Muscle of leg (tissue), 16 donors: ENCODE measurements around the gene SHISA8. TPM values are rescaled to one million over a fixed set of nuclear protein-coding genes. Genes with fewer than 3 reads are reported as not detected.
A peak's percentile ranks its signal among the peaks of the same experiment; 100 is the strongest.
"Not testable (repeated sequence)": the region's sequence is repeated elsewhere in the genome, so short reads cannot be mapped to it uniquely, and the experiment has no call there.

Experiments used
- DNase-seq: peaks from one replicate; pipeline ENCODE4 v3.0.0; 2013
- H3K27ac ChIP-seq: one replicate; pipeline ENCODE4 v1.5.1; 2013; ENCODE audit warnings: mild to moderate bottlenecking, low read length, control low read depth
- H3K27me3 ChIP-seq: one replicate; pipeline ENCODE4 v1.6.1; 2013; ENCODE audit warnings: low read length; ENCODE audit not compliant: control insufficient read depth, insufficient read depth
- H3K36me3 ChIP-seq: one replicate; pipeline ENCODE4 v1.6.1; 2013; ENCODE audit warnings: low read length; ENCODE audit not compliant: control insufficient read depth, insufficient read depth
- H3K4me1 ChIP-seq: one replicate; pipeline ENCODE4 v1.6.1; 2013; ENCODE audit warnings: low read length; ENCODE audit not compliant: control insufficient read depth, insufficient read depth
- H3K4me3 ChIP-seq: one replicate; pipeline ENCODE4 v1.5.1; 2013; ENCODE audit warnings: low read length, control low read depth
- H3K9me3 ChIP-seq: replicated peaks from 2 replicates; pipeline ENCODE4 v1.6.1; 2013; ENCODE audit warnings: low read depth, low read length; ENCODE audit not compliant: control insufficient read depth
- WGBS: methylation state at CpG from one replicate; pipeline ENCODE4 v1.1.5; 2013; ENCODE audit warnings: missing lambda C conversion rate; ENCODE audit not compliant: insufficient coverage; 5-methylcytosine and 5-hydroxymethylcytosine counted together
- long read RNA-seq, 11 donors: transcript quantifications; one replicate each; lab custom pipeline, GENCODE V29; 2026
- polyA plus RNA-seq, 8 donors: library from polyadenylated mRNA; unstranded; fragments of 120-200 nt; gene quantifications; one replicate each; pipeline versions ENCODE4 v1.2.1 to v1.2.3, GENCODE V29; 2013; ENCODE audit warnings: inconsistent platforms in 1 of 8, low replicate concordance in 1 of 8; ENCODE audit not compliant: insufficient read length in 8 of 8, insufficient read depth in 1 of 8
- total RNA-seq: library from RNA; stranded (reverse); fragments of 120-200 nt; gene quantifications from one replicate; pipeline ENCODE4 v1.2.4, GENCODE V29; 2013

Gene SHISA8
- total RNA-seq (0.09 TPM), polyA plus RNA-seq (under 1 TPM in 7 of 8 donors, not detected in 1; 0.11 to 0.39 (median 0.22) TPM)
- long read RNA-seq, donor 1 = 0 reads
- long read RNA-seq, donor 2 = 0 reads
- long read RNA-seq, donor 3 = 0 reads
- long read RNA-seq, donor 4 = 0 reads
- long read RNA-seq, donor 5 = 0 reads
- long read RNA-seq, donor 6 = 0 reads
- long read RNA-seq, donor 7 = 0 reads
- long read RNA-seq, donor 8 = 0 reads
- long read RNA-seq, donor 9 = 0 reads
- long read RNA-seq, donor 10 = 0 reads
- long read RNA-seq, donor 11 = 0 reads

GRCh38 chr22:41915035-41915785 lies at the start of gene SHISA8:
TSS of gene SHISA8 (minus strand) at chr22:41915074. CDS start at chr22:41914667, 407 bp downstream.
- Histone ChIP-seq H3K36me3 (no peaks in the 10 kb centered on the region), H3K4me1 (peaks cover 43% of the 10 kb centered on the region), H3K4me3 (peak within 1 kb of the TSS; percentile 17), H3K27ac (no peak within 1 kb of the TSS), H3K9me3 (no peaks in the 10 kb centered on the region), H3K27me3 (peaks cover 93% of the 10 kb centered on the region)
- 5% methylated on average over 21 of the region's 63 CpGs for WGBS
- DNase-seq = peak; percentile 73

- Histone ChIP-seq H3K4me1 (peaks cover 2% of the 10 kb centered on the region), H3K27me3 (no peaks in the 10 kb centered on the region), H3K9me3 (no peaks in the 10 kb centered on the region), H3K4me3 (no peak overlapping the region), H3K36me3 (no peaks in the 10 kb centered on the region), H3K27ac (no peak overlapping the region)
- no peak for DNase-seq
- WGBS = 0% methylated on average over 2 of the region's 5 CpGs
These were observed 49.2 kb upstream of the SHISA8 start for GRCh38 chr22:41964112-41964491.

DNA sequence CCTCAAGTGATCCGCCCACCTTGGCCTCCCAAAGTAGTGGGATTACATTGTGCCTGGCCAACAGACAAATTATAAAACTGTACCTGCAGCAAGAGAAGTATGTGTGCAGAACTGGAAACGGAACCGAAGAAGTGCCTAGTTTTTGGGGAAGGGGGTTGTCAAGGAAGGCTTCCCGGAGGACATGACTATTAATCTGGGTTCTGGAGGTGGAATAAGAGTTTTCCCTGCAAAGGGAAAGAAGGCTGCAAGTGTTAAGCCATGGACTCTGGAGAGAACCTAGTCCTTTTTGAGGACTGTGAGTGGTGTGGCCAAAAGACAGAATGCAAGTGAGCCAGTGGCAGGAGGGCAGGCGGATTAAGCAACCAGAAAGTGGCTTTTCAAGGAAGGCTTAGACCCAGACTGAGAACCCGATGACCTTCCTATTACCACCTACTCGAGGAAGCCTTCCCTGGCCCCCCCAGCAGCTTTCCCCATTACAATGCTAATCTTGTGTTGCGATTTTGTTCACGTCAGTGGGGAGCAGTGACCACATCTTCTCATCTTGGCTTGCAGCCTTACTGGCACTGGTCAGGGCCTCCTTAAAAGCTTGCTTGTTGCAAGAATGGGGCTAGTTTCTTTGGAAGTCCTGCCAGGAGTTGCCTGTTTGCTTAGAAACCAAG lies 48.7 kb upstream of the SHISA8 start:
- DNase-seq = peak; percentile 28
- WGBS = 77% methylated on average over 5 of the region's 9 CpGs
- no peak overlapping the region for H3K27ac ChIP-seq
- H3K27me3 ChIP-seq = no peaks in the 10 kb centered on the region
- H3K9me3 ChIP-seq = no peaks in the 10 kb centered on the region
- H3K4me1 ChIP-seq = peaks cover 2% of the 10 kb centered on the region
- H3K36me3 ChIP-seq = no peaks in the 10 kb centered on the region
- no peak overlapping the region for H3K4me3 ChIP-seq

GRCh38 chr22:41957941-41958556 lies 43.2 kb upstream of the SHISA8 start:
- WGBS = 42% methylated on average over 18 of the region's 23 CpGs

DNA sequence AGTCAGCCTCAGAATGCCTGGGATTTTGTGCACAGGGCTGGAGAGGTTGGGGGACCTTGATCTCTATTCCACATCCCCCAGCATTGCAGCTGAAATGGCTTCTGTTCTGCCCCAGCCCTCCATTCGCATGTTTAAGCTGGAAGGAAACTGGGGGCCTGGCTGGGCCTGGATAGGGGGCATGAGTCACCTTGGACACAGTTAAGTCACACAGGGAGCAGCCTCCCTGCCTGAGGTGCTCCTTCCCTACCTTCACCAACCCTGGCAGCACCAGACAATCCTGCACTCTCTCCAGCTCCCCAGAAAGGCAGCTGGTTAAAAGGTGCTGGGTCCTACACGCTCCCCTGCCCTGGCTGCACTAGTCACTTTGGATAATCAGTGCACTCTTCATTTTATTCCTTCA lies 37.8 kb upstream of the SHISA8 start:
- Histone ChIP-seq H3K36me3 (no peaks in the 10 kb centered on the region), H3K4me1 (peaks cover 4% of the 10 kb centered on the region), H3K4me3 (no peak overlapping the region), H3K9me3 (no peaks in the 10 kb centered on the region), H3K27me3 (no peaks in the 10 kb centered on the region), H3K27ac (no peak overlapping the region)
- DNase-seq = no peak
- WGBS = 43% methylated on average over 1 of the region's 2 CpGs

More at GRCh38 chr22:41957941-41958556, 43.2 kb upstream of the SHISA8 start:
- H3K27ac ChIP-seq = no peak overlapping the region
- peaks cover 6% of the 10 kb centered on the region for H3K4me1 ChIP-seq
- no peak overlapping the region for H3K4me3 ChIP-seq
- H3K36me3 ChIP-seq = no peaks in the 10 kb centered on the region
- no peaks in the 10 kb centered on the region for H3K9me3 ChIP-seq
- DNase-seq = no peak
- no peaks in the 10 kb centered on the region for H3K27me3 ChIP-seq

DNA sequence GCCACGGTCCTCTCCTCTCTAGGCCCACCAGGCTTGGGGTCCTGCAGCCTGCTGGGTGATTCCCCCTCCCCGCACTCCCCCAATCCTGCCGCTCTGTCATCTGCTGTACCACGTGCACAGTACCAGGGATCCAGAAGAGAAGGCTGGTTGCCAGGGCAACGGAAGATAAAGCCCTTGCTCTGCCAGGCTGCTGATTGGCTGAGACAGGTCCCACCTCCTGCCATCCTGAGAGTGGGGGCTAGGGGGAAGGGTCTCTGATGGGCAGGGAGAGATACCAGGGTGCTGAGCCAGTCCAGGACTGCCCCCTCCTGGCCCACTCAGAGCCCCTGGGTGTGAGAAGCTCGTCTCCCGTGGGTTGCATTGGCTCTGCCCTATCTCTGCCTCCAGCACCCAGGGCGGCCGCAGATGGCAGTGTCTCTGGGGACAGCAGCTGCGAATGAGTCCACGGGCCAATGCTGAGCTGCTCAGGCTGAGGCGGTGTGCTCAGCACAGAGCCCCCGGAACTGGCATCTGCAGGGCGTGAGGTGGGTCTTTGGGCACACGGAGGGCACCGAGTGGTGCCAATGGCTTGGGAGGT lies 37.1 kb upstream of the SHISA8 start, which contains the start of gene SMIM45:
TSS of gene SMIM45 (plus strand) at position 253 of the 577 bp plus-strand sequence.
- 60% methylated on average over 12 of the region's 16 CpGs for WGBS
- no peak within 1 kb of the TSS for H3K27ac ChIP-seq
- DNase-seq = peak; percentile 30
- no peak within 1 kb of the TSS for H3K4me3 ChIP-seq
- H3K36me3 ChIP-seq = no peaks in the 10 kb centered on the region
- H3K9me3 ChIP-seq = no peaks in the 10 kb centered on the region
- no peaks in the 10 kb centered on the region for H3K27me3 ChIP-seq
- peaks cover 7% of the 10 kb centered on the region for H3K4me1 ChIP-seq

DNA sequence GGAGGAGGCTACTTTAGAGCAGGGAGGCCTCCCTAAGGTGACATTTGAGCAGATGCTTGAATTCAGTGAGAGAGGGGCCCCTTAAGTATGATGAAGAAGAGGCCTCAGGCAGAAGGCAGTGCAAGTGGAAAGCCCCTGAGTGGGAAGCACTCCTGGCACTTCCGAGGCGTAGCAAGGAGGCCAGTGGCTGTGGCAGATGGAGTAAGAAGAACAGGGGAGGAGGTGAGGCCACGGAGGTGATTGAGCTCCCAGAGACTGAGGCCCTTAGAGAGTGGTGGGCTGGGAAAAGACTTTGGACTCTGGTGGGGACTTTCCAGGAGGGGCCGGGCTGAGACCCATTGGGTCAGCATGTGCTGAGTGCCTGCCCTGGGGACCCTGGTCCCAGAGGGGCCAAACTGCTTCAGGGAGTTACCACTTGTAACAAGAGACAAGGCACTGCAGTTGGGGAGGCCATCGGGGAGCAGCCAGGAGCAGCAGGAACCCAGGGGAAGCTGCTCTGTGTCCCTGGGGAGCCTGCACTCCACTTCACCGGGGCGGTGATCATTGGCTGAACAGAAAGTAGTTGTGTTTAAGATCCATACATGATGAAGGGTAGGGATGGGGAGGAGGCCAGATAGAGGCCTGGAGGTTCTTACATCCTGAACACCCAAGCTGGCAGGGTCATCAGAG lies 34.6 kb upstream of the SHISA8 start:
- H3K9me3 ChIP-seq = no peaks in the 10 kb centered on the region
- H3K36me3 ChIP-seq = no peaks in the 10 kb centered on the region
- 62% methylated on average over 6 of the region's 7 CpGs for WGBS
- H3K4me1 ChIP-seq = peaks cover 17% of the 10 kb centered on the region
- no peak for DNase-seq
- no peak overlapping the region for H3K4me3 ChIP-seq
- no peaks in the 10 kb centered on the region for H3K27me3 ChIP-seq
- H3K27ac ChIP-seq = no peak overlapping the region

DNA sequence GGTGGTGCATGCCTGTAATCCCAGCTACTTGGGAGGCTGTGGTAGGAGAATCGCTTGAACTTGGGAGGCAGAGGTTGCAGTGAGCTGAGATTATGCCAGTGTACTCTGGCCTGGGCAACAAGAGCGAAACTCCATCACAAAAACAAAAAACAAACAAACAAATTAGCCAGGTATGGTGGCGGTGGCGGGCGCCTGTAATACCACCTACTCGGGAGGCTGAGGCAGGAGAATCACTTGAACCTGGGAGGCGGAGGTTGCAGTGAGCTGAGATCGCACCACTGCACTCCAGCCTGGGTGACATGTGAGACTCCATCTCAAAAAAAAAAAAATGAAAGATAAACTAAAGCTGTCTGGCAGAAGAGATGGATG lies 34.0 kb upstream of the SHISA8 start:
- H3K4me1 ChIP-seq = peaks cover 17% of the 10 kb centered on the region
- no CpG with 5 or more reads among the region's 8 CpGs for WGBS
- not testable (repeated sequence) for H3K27me3 ChIP-seq, H3K9me3 ChIP-seq, DNase-seq, H3K27ac ChIP-seq, H3K36me3 ChIP-seq, H3K4me3 ChIP-seq

DNA sequence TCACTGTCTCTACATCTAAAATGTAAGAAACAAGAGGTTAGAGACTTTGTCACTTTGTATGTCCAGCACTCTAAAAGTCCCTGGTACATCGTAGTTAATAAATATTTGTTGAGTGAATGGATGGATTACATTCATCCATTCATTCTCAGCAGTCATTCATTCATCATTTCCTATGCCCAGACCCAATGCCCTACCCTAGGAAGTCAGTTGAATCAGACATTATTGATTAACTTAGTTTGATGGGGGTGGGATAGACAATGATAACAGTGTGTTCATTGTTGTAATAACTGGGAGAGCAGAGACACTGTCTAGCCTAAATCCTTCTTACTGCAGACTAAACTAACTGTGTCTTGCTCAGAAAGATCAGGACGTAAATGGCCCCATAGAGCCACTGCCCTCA lies 33.3 kb upstream of the SHISA8 start:
- H3K36me3 ChIP-seq = peaks cover 2% of the 10 kb centered on the region
- H3K4me1 ChIP-seq = peaks cover 17% of the 10 kb centered on the region
- no peak overlapping the region for H3K4me3 ChIP-seq
- DNase-seq = no peak
- no peaks in the 10 kb centered on the region for H3K27me3 ChIP-seq
- no peaks in the 10 kb centered on the region for H3K9me3 ChIP-seq
- WGBS = no CpG with 5 or more reads among the region's 2 CpGs
- H3K27ac ChIP-seq = no peak overlapping the region
